ENCODE measurements around the gene SUMF2. TPM values are rescaled to one million over a fixed set of nuclear protein-coding genes. Genes with fewer than 3 reads are reported as not detected.

SUMF2 gene
- total and polyA plus RNA-seq, 2 of the 13 experiments (the other 11 are each of a cell fraction or from before 2014, with no cell fraction given) = 48.9 to 54.4 TPM

GRCh38 chr7:56086761-56087160 lies 22.7 kb downstream of the SUMF2 start:
- ChIA-PET CTCF (ENCODE audit: low intra/inter-chr PET ratio, low total read pairs) (no interaction called here), POLR2A (no interaction called here)
- 99% methylated on average over 6 of the region's 7 CpGs for WGBS (ENCODE audit: low lambda C conversion rate)
- Histone ChIP-seq H3K4me2 (ENCODE audit: low read depth, low read length) (no peak overlapping the region), H4K20me1 (ENCODE audit: insufficient read depth, low read length) (no peaks in the 10 kb centered on the region), H3K79me2 (ENCODE audit: insufficient read depth, low read length) (no peaks in the 10 kb centered on the region), H3K27me3 (ENCODE audit: control insufficient read depth in 1 of 2, insufficient read depth in 2 of 2, low read length in 2 of 2) (no peaks in the 10 kb centered on the region), H3K9ac (ENCODE audit: insufficient read depth, low read depth, low read length) (no peak overlapping the region), H3K36me3 (replicated peaks in 1 of 2; ENCODE audit: control insufficient read depth in 1 of 2, insufficient read depth in 2 of 2, low read length in 2 of 2) (0 out of 5 replicates have a peak, but pooled peaks cover 0 to 1% of the 10 kb centered on the region in 2 experiments), H2AFZ (ENCODE audit: low read length) (no peak overlapping the region), H3K4me1 (ENCODE audit: insufficient read depth, low read length) (no peaks in the 10 kb centered on the region), H3K4me3 (replicated peaks in 1 of 3; ENCODE audit: insufficient read depth in 1 of 3, low read depth in 2 of 3, low read length in 3 of 3) (no peak overlapping the region), H3K9me3 (ENCODE audit: low read length) (no peaks in the 10 kb centered on the region), H3K27ac (ENCODE audit: extremely low read length, insufficient read depth, low read length) (no peak overlapping the region)
- BruUV-seq (replicated peaks) = no TSS peak
- intact Hi-C loops (cut with micrococcal nuclease; ENCODE audit: unreplicated experiment) (no loop called here), in situ Hi-C loops (cut with HindIII; ENCODE audit: extremely low pct_ligation_motif_present, low pct_unique_long_range_greater_than_20kb) (loop anchor here (25.0 kb wide), 1 partner anchor 324 kb away; no protein-coding TSS in a partner anchor)
- ATAC-seq (no peak), FAIRE-seq (no peak), DNase-seq (ENCODE audit: low spot score) (no peak)
- no peak for TF ChIP-seq TFE3 (CRISPR knock-in tag; IDR thresholded peaks at IDR 0.05)
- TF ChIP-seq NFE2L2 (IDR thresholded peaks at IDR 0.05; ENCODE audit: low read length) = no peak
- no peak for TF ChIP-seq ZNF3 (CRISPR knock-in tag; IDR thresholded peaks at IDR 0.05)
- no peak for TF ChIP-seq ZSCAN22 (CRISPR knock-in tag; IDR thresholded peaks at IDR 0.05)
- TF ChIP-seq MTF1 (CRISPR knock-in tag; IDR thresholded peaks at IDR 0.05) = no peak
- no peak for TF ChIP-seq ATF3 (CRISPR knock-in tag; IDR thresholded peaks at IDR 0.05)
- TF ChIP-seq FLYWCH1 (CRISPR knock-in tag; IDR thresholded peaks at IDR 0.05) = no peak
- no peak for TF ChIP-seq DNMT3B (CRISPR knock-in tag; conservative IDR thresholded peaks at IDR 0.05)
- TF ChIP-seq TBL1XR1 (IDR thresholded peaks at IDR 0.05; ENCODE audit: borderline replicate concordance, low read length, partially characterized antibody) = no peak
- no peak for TF ChIP-seq ELK4 (CRISPR knock-in tag; IDR thresholded peaks at IDR 0.05; ENCODE audit: borderline replicate concordance)
- no peak for TF ChIP-seq ZNF549 (CRISPR knock-in tag; IDR thresholded peaks at IDR 0.05)
- TF ChIP-seq RARG (CRISPR knock-in tag; IDR thresholded peaks at IDR 0.05; ENCODE audit: low read depth) = no peak
- no peak for TF ChIP-seq SMAD9 (CRISPR knock-in tag; IDR thresholded peaks at IDR 0.05)

All from HepG2 (cell line).